ENCODE measurements around the gene CARMIL1.

CARMIL1 gene

DNA sequence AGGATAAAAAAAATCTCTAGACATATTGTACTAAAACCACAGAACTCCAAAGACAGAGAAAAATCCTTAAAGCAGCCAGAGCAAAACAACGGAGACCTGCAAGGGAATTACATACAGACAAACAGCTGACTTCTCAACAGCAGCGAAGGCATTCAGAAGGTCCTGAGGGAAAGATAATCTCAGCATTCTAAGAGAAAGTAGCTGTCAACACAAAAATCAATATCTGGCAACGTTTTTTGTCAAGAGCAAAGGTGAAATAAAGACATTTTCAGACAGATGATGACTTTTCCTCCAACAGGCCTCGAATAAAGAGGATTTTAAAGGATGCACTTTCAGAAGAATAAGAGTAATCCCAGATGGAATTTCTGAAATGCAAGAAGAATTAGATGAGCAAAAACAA is 366.7 kb downstream of the CARMIL1 start:
- Mint-ChIP-seq H3K27me3 (peaks cover 21% of the 10 kb centered on the region), H3K9me3 (no peaks in the 10 kb centered on the region), H3K4me1 (no peaks in the 10 kb centered on the region), H3K27ac (no peak overlapping the region), H3K36me3 (no peaks in the 10 kb centered on the region), H3K4me3 (no peak overlapping the region)
- DNase-seq, result no peak
- CTCF ChIA-PET, result no interaction called here

DNA sequence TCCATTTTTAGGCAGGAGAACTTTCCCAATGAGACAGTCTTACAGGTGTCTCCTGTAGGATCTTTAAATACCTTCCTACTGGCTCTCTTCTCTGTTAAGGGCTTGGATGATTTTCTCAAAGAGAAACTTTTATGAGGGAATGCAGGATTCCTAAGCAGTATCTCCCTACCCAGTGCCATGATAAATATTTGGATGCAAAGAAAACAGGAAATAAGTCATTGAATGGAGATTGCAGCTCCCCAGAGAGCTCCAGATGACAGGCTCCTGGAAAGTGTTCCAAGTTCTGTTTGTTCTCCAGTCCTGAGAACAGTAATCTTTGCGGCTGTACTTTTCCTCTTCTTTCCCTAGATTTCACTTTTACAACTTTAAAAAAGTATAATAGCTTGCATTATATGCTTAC is 370.4 kb downstream of the CARMIL1 start:
- peaks cover 26% of the 10 kb centered on the region for H3K27me3 Mint-ChIP-seq
- H3K36me3 Mint-ChIP-seq, result no peaks in the 10 kb centered on the region
- CTCF ChIA-PET, result interaction anchor here (0.7 to 1.1 kb wide), 2 partner anchors 384 to 451 kb away, joined by 3 read pairs; no protein-coding TSS in a partner anchor

DNA sequence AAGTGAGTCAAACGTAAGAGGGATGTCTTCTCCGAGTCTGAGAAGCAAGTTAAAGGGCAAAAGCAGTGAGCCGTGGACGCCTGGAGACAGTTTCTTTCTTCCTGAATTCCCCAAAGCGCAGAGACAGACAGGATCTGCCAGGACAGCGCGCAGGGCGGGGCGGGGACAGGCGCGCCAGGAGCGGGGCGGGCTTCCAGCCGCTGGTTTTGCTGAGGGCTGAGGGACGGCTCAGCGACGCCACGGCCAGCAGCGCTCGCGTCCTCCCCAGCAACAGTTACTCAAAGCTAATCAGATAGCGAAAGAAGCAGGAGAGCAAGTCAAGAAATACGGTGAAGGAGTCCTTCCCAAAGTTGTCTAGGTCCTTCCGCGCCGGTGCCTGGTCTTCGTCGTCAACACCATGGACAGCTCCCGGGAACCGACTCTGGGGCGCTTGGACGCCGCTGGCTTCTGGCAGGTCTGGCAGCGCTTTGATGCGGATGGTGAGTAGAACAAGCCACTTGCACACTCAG is 372.9 kb downstream of the CARMIL1 start, which contains the start of gene SCGN:
Gene SCGN (plus strand): TSS at position 209 of the 509 bp plus-strand sequence. CDS start 189 bp downstream, at position 398.
- CTCF ChIA-PET, result no interaction called here
- Mint-ChIP-seq H3K27ac (no peak within 1 kb of the TSS), H3K4me1 (no peaks in the 10 kb centered on the region), H3K36me3 (no peaks in the 10 kb centered on the region), H3K27me3 (peaks cover 24% of the 10 kb centered on the region), H3K4me3 (no peak within 1 kb of the TSS), H3K9me3 (no peaks in the 10 kb centered on the region)
- peak; percentile 74 for DNase-seq

More for the DNA sequence above, 370.4 kb downstream of the CARMIL1 start:
- no peaks in the 10 kb centered on the region for H3K9me3 Mint-ChIP-seq
- no peaks in the 10 kb centered on the region for H3K4me1 Mint-ChIP-seq
- no peak for DNase-seq
- H3K27ac Mint-ChIP-seq, result no peak overlapping the region
- H3K4me3 Mint-ChIP-seq, result no peak overlapping the region

DNA sequence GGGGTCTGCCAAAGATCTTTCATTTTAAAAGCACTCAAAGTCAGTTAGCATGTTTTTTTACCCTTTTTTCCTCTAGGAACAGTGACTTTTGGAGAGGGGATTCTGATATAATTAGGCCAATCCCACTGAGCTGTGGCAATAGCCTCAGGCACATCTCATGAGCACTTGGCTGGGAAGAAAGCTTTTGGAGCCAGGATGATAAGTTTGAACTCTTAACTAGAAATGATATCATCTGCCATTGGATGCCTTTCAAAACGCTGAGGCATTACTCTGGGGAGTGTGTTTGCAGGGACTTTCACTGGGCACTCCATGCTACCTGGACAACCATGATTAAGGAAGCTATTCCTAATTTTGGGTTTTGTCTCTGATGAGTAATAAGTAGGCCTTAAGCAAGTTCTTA is 376.5 kb downstream of the CARMIL1 start:
- no peaks in the 10 kb centered on the region for H3K36me3 Mint-ChIP-seq
- H3K9me3 Mint-ChIP-seq, result no peaks in the 10 kb centered on the region
- H3K27ac Mint-ChIP-seq, result no peak overlapping the region
- H3K4me1 Mint-ChIP-seq, result no peaks in the 10 kb centered on the region
- CTCF ChIA-PET, result no interaction called here
- no peak overlapping the region for H3K4me3 Mint-ChIP-seq
- peaks cover 36% of the 10 kb centered on the region for H3K27me3 Mint-ChIP-seq
- no peak for DNase-seq

DNA sequence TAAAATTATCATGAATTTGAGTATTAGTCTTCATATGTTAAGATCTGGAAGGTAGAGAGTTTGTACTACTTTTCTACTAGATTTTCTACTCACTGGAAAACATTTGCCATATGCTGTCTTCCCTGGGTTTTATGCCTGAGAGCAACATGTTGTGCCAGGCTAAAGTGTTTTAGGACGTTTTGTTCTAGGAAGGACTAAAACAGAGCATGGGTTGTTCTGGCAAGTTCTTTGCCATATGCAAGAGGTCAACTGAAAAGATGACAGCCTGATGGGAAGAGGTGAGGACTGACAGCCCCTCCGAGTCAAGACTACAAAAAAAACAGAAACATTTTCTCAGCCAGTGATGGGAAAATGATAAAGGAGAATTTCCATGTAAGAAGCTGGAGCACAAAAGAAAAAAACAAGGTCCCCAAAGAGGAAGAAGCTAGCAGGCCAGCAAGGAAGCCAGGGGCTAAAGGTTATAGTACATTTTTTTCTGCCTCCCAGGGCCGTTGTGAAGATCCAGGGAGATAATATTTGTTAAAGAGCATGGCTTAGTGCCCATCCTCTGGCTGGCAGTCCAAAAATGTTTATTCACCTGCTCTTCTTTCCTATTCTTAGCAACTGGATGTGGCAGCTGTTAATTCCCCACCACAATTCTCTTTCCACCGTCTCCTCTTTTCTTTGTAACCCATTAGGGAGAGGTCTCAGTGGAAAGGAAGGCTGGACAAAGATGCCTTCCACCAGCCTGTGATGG is 380.6 kb downstream of the CARMIL1 start:
- no peak for DNase-seq
- Mint-ChIP-seq H3K9me3 (no peaks in the 10 kb centered on the region), H3K27me3 (peaks cover 21% of the 10 kb centered on the region), H3K36me3 (no peaks in the 10 kb centered on the region), H3K4me1 (no peaks in the 10 kb centered on the region), H3K27ac (no peak overlapping the region), H3K4me3 (no peak overlapping the region)
- CTCF ChIA-PET, result no interaction called here

DNA sequence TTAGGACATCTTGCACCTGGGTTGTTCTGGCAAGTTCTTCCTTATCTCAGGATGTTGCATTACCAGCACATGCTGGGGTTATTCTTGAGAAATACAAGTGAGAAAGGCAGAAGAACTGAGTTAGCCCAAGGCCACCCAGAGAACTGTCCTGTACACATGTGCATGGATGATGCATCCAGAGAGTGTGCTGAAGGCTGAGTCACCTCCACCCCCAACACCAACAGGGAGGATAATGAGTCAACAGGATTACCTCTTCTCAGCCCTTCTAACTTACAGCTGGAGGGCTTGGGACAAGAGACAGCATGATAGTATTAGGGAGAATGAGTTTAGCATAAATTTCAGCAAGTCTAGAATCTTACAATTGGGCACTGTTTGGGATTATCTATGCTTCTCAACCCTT is 381.3 kb downstream of the CARMIL1 start:
- H3K4me1 Mint-ChIP-seq, result no peaks in the 10 kb centered on the region
- no peaks in the 10 kb centered on the region for H3K9me3 Mint-ChIP-seq
- CTCF ChIA-PET, result no interaction called here
- DNase-seq, result no peak
- H3K27me3 Mint-ChIP-seq, result peaks cover 27% of the 10 kb centered on the region
- H3K4me3 Mint-ChIP-seq, result no peak overlapping the region
- H3K36me3 Mint-ChIP-seq, result no peaks in the 10 kb centered on the region
- H3K27ac Mint-ChIP-seq, result no peak overlapping the region

DNA sequence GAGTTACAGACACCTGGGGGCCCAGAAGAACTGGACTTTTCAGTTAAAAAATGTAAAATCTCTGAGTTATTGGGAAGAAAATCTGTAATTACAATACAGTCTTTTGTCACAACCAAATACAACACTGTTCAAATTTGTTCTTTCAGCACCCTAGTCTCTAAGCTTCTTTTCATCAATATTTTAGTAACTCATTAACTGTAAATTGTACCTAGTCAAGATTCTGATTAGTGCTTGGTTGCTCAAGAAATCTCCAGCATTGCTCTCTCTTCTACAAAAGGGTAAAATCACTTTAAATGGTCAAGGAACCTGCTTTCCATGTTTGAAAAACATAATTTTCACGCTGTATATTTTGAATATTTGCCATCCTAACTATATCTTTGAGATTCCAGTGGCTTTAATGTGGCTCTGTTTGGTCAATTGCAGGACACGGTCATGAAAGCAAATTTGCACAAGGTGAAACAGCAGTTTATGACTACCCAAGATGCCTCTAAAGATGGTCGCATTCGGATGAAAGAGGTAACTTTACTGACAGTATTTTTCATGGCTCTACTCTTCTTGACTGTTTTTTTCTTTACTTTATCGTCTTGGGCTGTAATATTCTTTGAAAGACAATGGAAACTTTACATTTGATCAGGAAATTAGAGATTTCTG is 382.1 kb downstream of the CARMIL1 start:
- H3K27ac Mint-ChIP-seq, result no peak overlapping the region

DNA sequence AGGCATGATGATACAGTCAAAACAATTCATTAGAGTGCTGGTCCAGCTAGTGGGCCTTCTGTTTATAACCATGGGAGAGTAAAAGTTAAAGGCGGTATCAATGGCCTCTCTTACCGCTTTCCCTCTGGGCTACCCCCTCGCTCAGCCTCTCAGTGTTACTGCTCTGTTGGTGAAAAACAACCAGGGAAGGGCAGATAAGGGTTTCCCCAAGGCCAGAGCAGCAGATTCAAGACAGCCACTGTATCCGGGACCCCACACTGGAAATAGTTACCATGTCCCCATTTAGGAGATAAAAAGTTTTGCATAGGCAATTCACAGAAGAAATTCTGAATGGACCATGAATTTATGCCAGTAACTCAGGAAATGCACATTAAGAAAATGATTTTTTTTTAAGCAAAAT is 386.3 kb downstream of the CARMIL1 start:
- DNase-seq, result no peak
- no peak overlapping the region for H3K27ac Mint-ChIP-seq
- CTCF ChIA-PET, result interaction anchor here (1.5 kb wide), 1 partner anchor 109 kb away, joined by 3 read pairs; no protein-coding TSS in a partner anchor
- H3K9me3 Mint-ChIP-seq, result no peaks in the 10 kb centered on the region
- H3K27me3 Mint-ChIP-seq, result peaks cover 13% of the 10 kb centered on the region
- H3K4me1 Mint-ChIP-seq, result no peaks in the 10 kb centered on the region
- no peaks in the 10 kb centered on the region for H3K36me3 Mint-ChIP-seq
- H3K4me3 Mint-ChIP-seq, result no peak overlapping the region

More for the DNA sequence above, 382.1 kb downstream of the CARMIL1 start:
- CTCF ChIA-PET, result no interaction called here
- no peak for DNase-seq
- Mint-ChIP-seq H3K36me3 (no peaks in the 10 kb centered on the region), H3K4me3 (no peak overlapping the region), H3K27me3 (peaks cover 24% of the 10 kb centered on the region), H3K9me3 (no peaks in the 10 kb centered on the region), H3K4me1 (no peaks in the 10 kb centered on the region)

DNA sequence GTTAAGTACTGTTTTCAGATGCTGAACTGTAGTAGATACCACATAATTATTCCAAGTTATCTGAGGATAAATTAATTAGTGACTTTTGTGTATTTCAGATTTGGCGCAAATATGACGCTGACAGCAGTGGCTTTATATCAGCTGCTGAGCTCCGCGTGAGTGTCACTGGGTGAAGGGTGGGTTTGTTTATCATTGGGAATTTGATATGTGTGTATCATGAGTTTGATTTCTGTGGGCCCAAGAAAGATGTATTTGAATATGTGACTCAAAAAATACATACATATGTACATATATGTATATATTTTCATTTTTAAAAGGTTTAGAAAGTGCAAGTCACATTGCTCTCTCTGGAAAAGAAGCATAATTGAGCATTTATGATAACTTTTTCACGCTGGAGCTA is 390.2 kb downstream of the CARMIL1 start:
- H3K27me3 Mint-ChIP-seq, result peaks cover 24% of the 10 kb centered on the region
- CTCF ChIA-PET, result no interaction called here

More for the DNA sequence above, 390.2 kb downstream of the CARMIL1 start:
- Mint-ChIP-seq H3K27ac (no peak overlapping the region), H3K4me1 (no peaks in the 10 kb centered on the region), H3K4me3 (no peak overlapping the region), H3K36me3 (no peaks in the 10 kb centered on the region), H3K9me3 (no peaks in the 10 kb centered on the region)
- no peak for DNase-seq

Data from activated naive CD4-positive, alpha-beta T cell treated with anti-CD3 and anti-CD28 coated beads, Interleukin-2, amount 10 ng/mL, durations not matched to agents 7 days and 5 days (primary cell).